Measurements from ENCODE around the gene EP400. TPM values are rescaled to one million over a fixed set of nuclear protein-coding genes. Genes with fewer than 3 reads are reported as not detected.
"Not testable (repeated sequence)": the region's sequence is repeated elsewhere in the genome, so short reads cannot be mapped to it uniquely, and the experiment has no call there.

The EP400 gene
- total RNA-seq, 1 donor from 2014 or later: 85.8 TPM

DNA sequence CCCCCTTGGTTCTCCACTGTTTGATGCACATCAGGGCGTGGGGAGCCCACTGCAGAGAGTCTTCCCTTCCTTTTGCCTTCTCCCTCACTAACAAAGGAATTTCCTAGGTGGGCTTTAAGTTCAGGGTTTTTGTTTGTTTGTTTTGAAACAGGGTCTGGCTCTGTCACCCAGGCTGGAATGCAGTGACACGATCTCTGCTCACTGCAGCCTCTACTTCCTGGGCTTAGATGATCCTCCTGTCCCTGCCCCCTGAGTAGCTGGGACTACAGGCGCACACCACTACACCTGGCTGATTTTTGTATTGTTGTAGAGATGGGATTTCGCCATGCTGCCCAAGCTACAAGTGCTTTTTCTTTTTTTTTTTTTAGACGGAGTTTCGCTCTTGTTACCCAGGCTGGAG lies 33.8 kb downstream of the EP400 start:
- no peak overlapping the region for H3K27ac Mint-ChIP-seq (ENCODE audit: unreplicated experiment)
- H3K9me3 Mint-ChIP-seq (ENCODE audit: unreplicated experiment): peaks cover 6% of the 10 kb centered on the region
- no peak for DNase-seq
- H3K36me3 Mint-ChIP-seq (ENCODE audit: unreplicated experiment): peaks cover 5% of the 10 kb centered on the region
- no peak overlapping the region for H3K4me3 Mint-ChIP-seq (ENCODE audit: unreplicated experiment)
- H3K27me3 Mint-ChIP-seq (ENCODE audit: unreplicated experiment): peaks cover 1% of the 10 kb centered on the region
- no peak for TF ChIP-seq CTCF (IDR thresholded peaks at IDR 0.05; ENCODE audit: partially characterized antibody, unreplicated experiment)
- peaks cover 14% of the 10 kb centered on the region for H3K4me1 Mint-ChIP-seq (ENCODE audit: low read depth, unreplicated experiment)

- Mint-ChIP-seq H3K27ac (ENCODE audit: unreplicated experiment) (no peak overlapping the region), H3K4me1 (ENCODE audit: low read depth, unreplicated experiment) (peaks cover 18% of the 10 kb centered on the region), H3K36me3 (ENCODE audit: unreplicated experiment) (peaks cover 5% of the 10 kb centered on the region), H3K9me3 (ENCODE audit: unreplicated experiment) (peaks cover 6% of the 10 kb centered on the region), H3K4me3 (ENCODE audit: unreplicated experiment) (no peak overlapping the region), H3K27me3 (ENCODE audit: unreplicated experiment) (peaks cover 1% of the 10 kb centered on the region)
- DNase-seq: no peak
- no peak for TF ChIP-seq CTCF (IDR thresholded peaks at IDR 0.05; ENCODE audit: partially characterized antibody, unreplicated experiment)
Measured at GRCh38 chr12:131984334-131984733, 34.6 kb downstream of the EP400 start.

DNA sequence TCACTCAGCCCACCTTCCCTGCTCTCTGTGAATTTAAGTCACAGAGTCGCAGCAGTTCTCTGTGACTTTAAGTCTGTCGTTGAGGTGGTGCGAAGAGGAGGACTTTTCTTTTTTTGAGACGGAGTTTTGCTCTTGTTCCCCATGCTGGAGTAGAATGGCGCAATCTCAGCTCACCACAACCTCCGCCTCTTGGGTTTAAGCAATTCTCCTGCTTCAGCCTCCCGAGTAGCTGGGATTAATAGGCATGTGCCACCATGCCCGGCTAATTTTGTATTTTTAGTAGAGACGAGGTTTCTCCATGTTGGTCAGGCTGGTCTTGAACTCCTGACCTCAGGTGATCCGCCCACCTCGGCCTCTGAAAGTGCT lies 35.8 kb downstream of the EP400 start:
- not testable (repeated sequence) for H3K9me3 Mint-ChIP-seq (ENCODE audit: unreplicated experiment); H3K27me3 Mint-ChIP-seq (ENCODE audit: unreplicated experiment); DNase-seq; H3K27ac Mint-ChIP-seq (ENCODE audit: unreplicated experiment); H3K36me3 Mint-ChIP-seq (ENCODE audit: unreplicated experiment); H3K4me3 Mint-ChIP-seq (ENCODE audit: unreplicated experiment)
- H3K4me1 Mint-ChIP-seq (ENCODE audit: low read depth, unreplicated experiment): peaks cover 29% of the 10 kb centered on the region

DNA sequence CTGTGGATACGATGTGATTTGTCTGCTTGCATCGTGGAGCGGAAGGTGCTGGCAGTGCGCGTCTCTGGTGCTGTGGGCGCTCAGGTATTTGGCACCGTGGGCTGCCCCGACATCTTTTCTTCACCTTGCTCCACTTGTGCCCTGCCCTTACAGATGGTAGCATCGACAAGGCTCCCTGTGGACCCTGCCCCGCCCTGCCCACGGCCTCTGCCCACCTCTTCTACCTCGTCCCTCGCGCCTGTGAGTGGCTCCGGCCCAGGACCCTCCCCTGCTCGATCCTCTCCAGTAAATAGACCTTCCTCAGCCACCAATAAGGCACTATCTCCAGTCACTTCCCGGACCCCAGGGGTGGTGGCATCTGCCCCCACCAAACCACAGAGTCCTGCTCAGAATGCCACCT lies 36.6 kb downstream of the EP400 start:
- H3K27me3 Mint-ChIP-seq (ENCODE audit: unreplicated experiment): peaks cover 7% of the 10 kb centered on the region
- peaks cover 37% of the 10 kb centered on the region for H3K4me1 Mint-ChIP-seq (ENCODE audit: low read depth, unreplicated experiment)
- no peak for DNase-seq
- H3K27ac Mint-ChIP-seq (ENCODE audit: unreplicated experiment): peak overlapping the region; percentile 90
- TF ChIP-seq CTCF (IDR thresholded peaks at IDR 0.05; ENCODE audit: partially characterized antibody, unreplicated experiment): no peak
- peaks cover 7% of the 10 kb centered on the region for H3K9me3 Mint-ChIP-seq (ENCODE audit: unreplicated experiment)
- no peak overlapping the region for H3K4me3 Mint-ChIP-seq (ENCODE audit: unreplicated experiment)
- peaks cover 5% of the 10 kb centered on the region for H3K36me3 Mint-ChIP-seq (ENCODE audit: unreplicated experiment)

DNA sequence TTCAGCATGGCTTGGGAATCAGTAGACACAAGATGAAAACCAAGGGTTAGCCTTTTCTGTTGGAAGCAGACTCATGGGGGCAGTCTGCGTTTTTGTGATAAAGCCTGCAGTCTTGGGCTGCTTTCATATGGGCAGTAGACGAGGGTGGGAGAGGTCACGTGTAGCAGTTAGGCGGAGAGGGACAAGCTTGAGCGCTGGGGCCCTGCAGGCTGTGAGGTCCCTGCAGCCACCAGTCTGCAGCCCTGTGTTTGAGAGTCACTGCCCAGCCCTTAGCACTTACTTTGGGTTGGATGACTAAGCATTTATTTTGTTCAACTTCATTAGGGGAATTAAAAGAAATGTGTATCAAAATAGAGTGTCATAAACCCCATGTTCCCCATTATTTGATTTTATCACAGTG lies 37.2 kb downstream of the EP400 start:
- peaks cover 5% of the 10 kb centered on the region for H3K36me3 Mint-ChIP-seq (ENCODE audit: unreplicated experiment)
- H3K4me3 Mint-ChIP-seq (ENCODE audit: unreplicated experiment): no peak overlapping the region
- peak overlapping the region; percentile 90 for H3K27ac Mint-ChIP-seq (ENCODE audit: unreplicated experiment)
- no peak for DNase-seq
- TF ChIP-seq CTCF (IDR thresholded peaks at IDR 0.05; ENCODE audit: partially characterized antibody, unreplicated experiment): no peak
- peaks cover 37% of the 10 kb centered on the region for H3K4me1 Mint-ChIP-seq (ENCODE audit: low read depth, unreplicated experiment)
- peaks cover 7% of the 10 kb centered on the region for H3K27me3 Mint-ChIP-seq (ENCODE audit: unreplicated experiment)
- H3K9me3 Mint-ChIP-seq (ENCODE audit: unreplicated experiment): peaks cover 9% of the 10 kb centered on the region

DNA sequence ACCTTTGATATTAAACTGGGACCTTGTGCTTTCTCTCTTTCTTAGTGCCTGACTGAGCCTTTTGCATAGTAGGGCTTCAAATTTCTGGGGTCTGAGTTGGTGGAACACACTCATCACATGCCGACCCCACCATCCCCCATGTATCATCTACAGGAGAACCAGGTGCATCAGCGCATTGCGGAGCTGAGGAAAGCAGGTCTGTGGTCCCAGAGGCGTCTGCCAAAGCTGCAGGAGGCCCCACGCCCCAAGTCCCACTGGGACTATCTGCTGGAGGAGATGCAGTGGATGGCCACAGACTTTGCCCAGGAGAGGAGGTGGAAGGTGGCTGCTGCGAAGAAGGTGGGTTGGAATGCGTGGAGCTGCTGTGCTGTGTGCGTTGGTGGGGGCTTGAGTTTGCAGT lies 37.8 kb downstream of the EP400 start:
- peaks cover 44% of the 10 kb centered on the region for H3K4me1 Mint-ChIP-seq (ENCODE audit: low read depth, unreplicated experiment)
- H3K4me3 Mint-ChIP-seq (ENCODE audit: unreplicated experiment): no peak overlapping the region
- TF ChIP-seq CTCF (IDR thresholded peaks at IDR 0.05; ENCODE audit: partially characterized antibody, unreplicated experiment): no peak
- H3K27me3 Mint-ChIP-seq (ENCODE audit: unreplicated experiment): peaks cover 7% of the 10 kb centered on the region
- H3K9me3 Mint-ChIP-seq (ENCODE audit: unreplicated experiment): peaks cover 9% of the 10 kb centered on the region
- H3K36me3 Mint-ChIP-seq (ENCODE audit: unreplicated experiment): peaks cover 5% of the 10 kb centered on the region
- DNase-seq: no peak
- H3K27ac Mint-ChIP-seq (ENCODE audit: unreplicated experiment): peak overlapping the region; percentile 84
